ENCODE data around the gene GRAMD1B.

The GRAMD1B gene

GRCh38 chr11:123594188-123594901, 164.3 kb downstream of the GRAMD1B start:
- no peak overlapping the region for H3K4me2 ChIP-seq (ENCODE audit: low read depth, low read length, poor library complexity, severe bottlenecking)
- H3K27me3 ChIP-seq (ENCODE audit: insufficient read depth, low read length, poor library complexity, severe bottlenecking), result no peaks in the 10 kb centered on the region
- TF ChIP-seq CTCF (conservative IDR thresholded peaks at IDR 0.05; ENCODE audit: low read length), result no peak
- TF ChIP-seq EZH2phosphoT487 (IDR thresholded peaks at IDR 0.05; ENCODE audit: borderline replicate concordance), result no peak
- H4K20me1 ChIP-seq (ENCODE audit: insufficient read depth, low read length, poor library complexity, severe bottlenecking), result no peaks in the 10 kb centered on the region
- H3K9ac ChIP-seq (ENCODE audit: low read depth, low read length, poor library complexity, severe bottlenecking), result no peak overlapping the region
- H3K36me3 ChIP-seq (ENCODE audit: insufficient read depth, low read length), result peaks cover 38% of the 10 kb centered on the region; the same call in 1 of the 2 replicates
- no peaks in the 10 kb centered on the region for H3K79me2 ChIP-seq (ENCODE audit: insufficient read depth, low read length)
- H3K4me3 ChIP-seq (ENCODE audit: low read length, poor library complexity, severe bottlenecking), result no peak overlapping the region
- H3K4me1 ChIP-seq (ENCODE audit: insufficient read depth, low read length, poor library complexity, severe bottlenecking), result no peaks in the 10 kb centered on the region
- H3K9me2 ChIP-seq (replicated peaks; ENCODE audit: low read depth, low read length), result no peaks in the 10 kb centered on the region
- H3F3A ChIP-seq (ENCODE audit: low read depth), result no peaks in the 10 kb centered on the region
- H2AFZ ChIP-seq (ENCODE audit: low read length), result no peak overlapping the region
- H3K9me3 ChIP-seq (ENCODE audit: insufficient read depth, low read depth, low read length), result no peaks in the 10 kb centered on the region

- no peak overlapping the region for H3K4me3 ChIP-seq (ENCODE audit: low read length, poor library complexity, severe bottlenecking)
- H3K4me1 ChIP-seq (ENCODE audit: insufficient read depth, low read length, poor library complexity, severe bottlenecking), result no peaks in the 10 kb centered on the region
- no peaks in the 10 kb centered on the region for H4K20me1 ChIP-seq (ENCODE audit: insufficient read depth, low read length, poor library complexity, severe bottlenecking)
- no peaks in the 10 kb centered on the region for H3K27me3 ChIP-seq (ENCODE audit: insufficient read depth, low read length, poor library complexity, severe bottlenecking)
- TF ChIP-seq EZH2phosphoT487 (IDR thresholded peaks at IDR 0.05; ENCODE audit: borderline replicate concordance) (no peak), CTCF (conservative IDR thresholded peaks at IDR 0.05; ENCODE audit: low read length) (no peak)
- H3K9ac ChIP-seq (ENCODE audit: low read depth, low read length, poor library complexity, severe bottlenecking), result no peak overlapping the region
- H3K9me2 ChIP-seq (replicated peaks; ENCODE audit: low read depth, low read length), result no peaks in the 10 kb centered on the region
- H3K4me2 ChIP-seq (ENCODE audit: low read depth, low read length, poor library complexity, severe bottlenecking), result no peak overlapping the region
- H3K9me3 ChIP-seq (ENCODE audit: insufficient read depth, low read depth, low read length), result no peaks in the 10 kb centered on the region
- H3K79me2 ChIP-seq (ENCODE audit: insufficient read depth, low read length), result no peaks in the 10 kb centered on the region
- no peak overlapping the region for H2AFZ ChIP-seq (ENCODE audit: low read length)
- H3F3A ChIP-seq (ENCODE audit: low read depth), result no peaks in the 10 kb centered on the region
- peaks cover 40% of the 10 kb centered on the region; the same call in 1 of the 2 replicates for H3K36me3 ChIP-seq (ENCODE audit: insufficient read depth, low read length)
These were observed 164.9 kb downstream of the GRAMD1B start for GRCh38 chr11:123594921-123595320.

GRCh38 chr11:123597859-123598258, 167.8 kb downstream of the GRAMD1B start:
- Histone ChIP-seq H3K9me3 (ENCODE audit: insufficient read depth, low read depth, low read length) (no peaks in the 10 kb centered on the region), H3K79me2 (ENCODE audit: insufficient read depth, low read length) (no peaks in the 10 kb centered on the region), H3K4me3 (ENCODE audit: low read length, poor library complexity, severe bottlenecking) (no peak overlapping the region), H3K9me2 (replicated peaks; ENCODE audit: low read depth, low read length) (no peaks in the 10 kb centered on the region), H3K9ac (ENCODE audit: low read depth, low read length, poor library complexity, severe bottlenecking) (no peak overlapping the region), H3K4me2 (ENCODE audit: low read depth, low read length, poor library complexity, severe bottlenecking) (no peak overlapping the region), H3K27me3 (ENCODE audit: insufficient read depth, low read length, poor library complexity, severe bottlenecking) (no peaks in the 10 kb centered on the region), H2AFZ (ENCODE audit: low read length) (no peak overlapping the region), H3K4me1 (ENCODE audit: insufficient read depth, low read length, poor library complexity, severe bottlenecking) (no peaks in the 10 kb centered on the region), H3K36me3 (ENCODE audit: insufficient read depth, low read length) (peaks cover 56% of the 10 kb centered on the region; the same call in 1 of the 2 replicates), H3F3A (ENCODE audit: low read depth) (no peaks in the 10 kb centered on the region), H4K20me1 (ENCODE audit: insufficient read depth, low read length, poor library complexity, severe bottlenecking) (no peaks in the 10 kb centered on the region)
- TF ChIP-seq EZH2phosphoT487 (IDR thresholded peaks at IDR 0.05; ENCODE audit: borderline replicate concordance) (no peak), CTCF (conservative IDR thresholded peaks at IDR 0.05; ENCODE audit: low read length) (no peak; the same call in 1 of the 2 replicates)

All from Loucy (cell line).